ENCODE measurements around the gene TLCD2.
A peak's percentile ranks its signal among the peaks of the same experiment; 100 is the strongest.
"Not testable (repeated sequence)": the region's sequence is repeated elsewhere in the genome, so short reads cannot be mapped to it uniquely, and the experiment has no call there.

The TLCD2 gene

GRCh38 chr17:1735834-1736347 lies 25.7 kb upstream of the TLCD2 start:
- DNase-seq (ENCODE audit: low read depth, low spot score): no peak

- no peak for DNase-seq (ENCODE audit: low read depth, low spot score)
These were observed 25.2 kb upstream of the TLCD2 start for GRCh38 chr17:1735418-1735817.

GRCh38 chr17:1733759-1734158 lies 23.6 kb upstream of the TLCD2 start:
- no peak for DNase-seq (ENCODE audit: low read depth, low spot score)

DNA sequence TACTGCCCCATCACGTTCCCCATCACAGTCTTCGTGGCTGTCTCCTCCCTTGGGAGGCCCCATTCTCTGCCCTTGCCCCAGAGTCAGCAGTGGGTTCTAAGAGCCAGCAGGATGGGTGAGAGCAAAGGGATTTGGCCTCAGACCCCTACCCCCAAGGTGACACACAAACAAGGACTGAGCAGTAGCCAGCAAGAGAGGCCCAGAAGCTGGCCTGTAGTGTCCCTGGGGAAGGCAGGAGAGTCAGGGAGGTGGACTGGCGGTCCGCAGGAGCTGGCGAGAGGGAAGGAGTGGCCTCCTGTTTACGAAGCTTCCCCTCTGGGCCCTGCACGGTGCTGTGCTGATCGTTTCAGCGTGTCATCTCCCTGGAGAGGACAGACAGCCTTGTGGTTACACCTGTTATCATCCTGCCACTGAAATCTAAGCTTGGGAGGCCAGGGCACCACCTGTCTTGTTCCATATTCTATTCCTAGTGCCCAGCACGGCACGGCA lies 22.7 kb upstream of the TLCD2 start:
- no peak for DNase-seq (ENCODE audit: low read depth, low spot score)

- DNase-seq (ENCODE audit: low read depth, low spot score): no peak
These were observed 22.2 kb upstream of the TLCD2 start for GRCh38 chr17:1732241-1732832.

GRCh38 chr17:1731194-1731506 lies 21.0 kb upstream of the TLCD2 start:
- no peak for DNase-seq (ENCODE audit: low read depth, low spot score)

DNA sequence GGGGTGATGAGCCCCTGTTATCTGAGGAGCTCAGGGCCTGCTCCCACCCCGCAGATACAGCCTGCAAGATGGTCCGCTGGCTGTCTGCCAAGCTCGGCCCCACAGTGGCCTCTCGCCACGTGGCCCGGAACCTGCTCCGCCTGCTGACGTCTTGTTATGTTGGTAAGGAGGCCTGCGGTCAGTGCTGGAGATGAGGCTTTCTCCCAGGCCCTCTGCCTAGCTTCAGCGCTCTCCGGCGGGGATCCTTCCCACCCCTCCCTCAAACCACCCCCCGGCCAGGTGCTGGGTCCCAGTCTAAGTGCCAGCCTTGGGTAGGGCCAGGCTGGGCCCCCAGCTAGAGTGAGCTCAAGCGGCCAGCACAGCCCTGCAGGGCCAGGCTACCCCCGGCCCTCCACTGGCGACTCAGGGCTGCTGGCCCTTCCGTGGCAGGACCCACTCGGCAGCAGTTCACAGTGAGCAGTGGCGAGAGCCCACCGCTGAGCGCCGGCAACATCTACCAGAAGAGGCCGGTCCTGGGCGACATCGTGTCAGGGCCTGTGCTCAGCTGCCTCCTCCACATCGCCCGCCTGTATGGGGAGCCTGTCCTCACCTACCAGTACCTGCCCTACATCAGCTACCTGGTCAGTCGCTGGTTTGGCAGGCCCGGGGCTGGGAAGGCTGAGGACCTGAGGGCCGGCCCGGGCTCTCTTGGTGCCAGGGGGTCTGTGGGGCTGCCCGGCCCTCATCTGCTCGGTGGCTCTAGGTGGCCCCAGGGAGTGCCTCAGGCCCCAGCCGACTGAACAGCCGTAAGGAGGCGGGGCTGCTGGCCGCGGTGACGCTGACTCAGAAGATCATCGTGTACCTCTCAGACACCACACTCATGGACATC lies 20.4 kb upstream of the TLCD2 start:
- DNase-seq (ENCODE audit: low read depth, low spot score): peak; percentile 64

DNA sequence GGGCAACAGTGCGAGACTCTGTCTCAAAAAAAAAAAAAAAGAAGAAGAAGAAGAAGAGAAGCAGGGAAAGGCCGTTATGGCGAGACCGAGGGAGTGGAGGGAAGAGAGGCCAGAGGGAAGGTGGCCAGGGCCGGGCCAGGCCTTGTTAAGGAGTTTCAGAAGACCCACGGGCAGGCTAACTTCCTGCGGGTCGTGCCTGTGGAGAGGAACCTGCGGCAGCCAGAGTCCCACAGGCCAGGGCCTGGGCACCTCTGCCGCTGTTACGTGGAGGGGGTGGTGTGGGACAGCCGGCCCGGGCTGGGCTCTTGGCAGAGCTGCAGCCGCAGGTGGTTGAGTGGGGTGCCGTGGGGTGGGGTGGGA lies 19.8 kb upstream of the TLCD2 start:
- DNase-seq (ENCODE audit: low read depth, low spot score): no peak

DNA sequence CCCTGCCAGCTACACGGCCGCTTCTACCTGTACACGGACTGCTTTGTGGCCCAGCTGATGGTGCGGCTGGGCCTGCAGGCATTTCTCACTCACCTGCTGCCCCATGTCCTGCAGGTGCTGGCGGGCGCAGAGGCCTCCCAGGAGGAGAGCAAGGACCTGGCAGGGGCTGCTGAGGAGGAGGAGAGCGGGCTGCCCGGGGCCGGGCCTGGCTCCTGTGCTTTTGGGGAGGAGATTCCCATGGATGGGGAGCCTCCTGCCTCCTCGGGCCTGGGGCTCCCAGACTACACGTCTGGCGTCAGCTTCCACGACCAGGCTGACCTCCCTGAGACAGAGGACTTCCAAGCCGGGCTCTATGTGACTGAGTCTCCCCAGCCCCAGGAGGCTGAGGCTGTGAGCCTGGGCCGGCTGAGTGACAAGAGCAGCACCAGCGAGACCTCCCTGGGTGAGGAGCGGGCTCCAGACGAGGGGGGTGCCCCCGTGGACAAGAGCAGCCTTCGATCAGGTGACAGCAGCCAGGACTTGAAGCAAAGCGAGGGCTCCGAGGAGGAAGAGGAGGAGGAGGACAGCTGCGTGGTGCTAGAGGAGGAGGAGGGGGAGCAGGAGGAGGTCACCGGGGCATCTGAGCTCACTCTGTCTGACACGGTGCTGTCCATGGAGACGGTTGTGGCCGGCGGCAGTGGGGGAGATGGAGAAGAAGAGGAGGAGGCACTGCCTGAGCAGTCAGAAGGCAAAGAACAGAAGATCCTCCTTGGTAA lies 17.9 kb upstream of the TLCD2 start:
- DNase-seq (ENCODE audit: low read depth, low spot score): no peak

DNA sequence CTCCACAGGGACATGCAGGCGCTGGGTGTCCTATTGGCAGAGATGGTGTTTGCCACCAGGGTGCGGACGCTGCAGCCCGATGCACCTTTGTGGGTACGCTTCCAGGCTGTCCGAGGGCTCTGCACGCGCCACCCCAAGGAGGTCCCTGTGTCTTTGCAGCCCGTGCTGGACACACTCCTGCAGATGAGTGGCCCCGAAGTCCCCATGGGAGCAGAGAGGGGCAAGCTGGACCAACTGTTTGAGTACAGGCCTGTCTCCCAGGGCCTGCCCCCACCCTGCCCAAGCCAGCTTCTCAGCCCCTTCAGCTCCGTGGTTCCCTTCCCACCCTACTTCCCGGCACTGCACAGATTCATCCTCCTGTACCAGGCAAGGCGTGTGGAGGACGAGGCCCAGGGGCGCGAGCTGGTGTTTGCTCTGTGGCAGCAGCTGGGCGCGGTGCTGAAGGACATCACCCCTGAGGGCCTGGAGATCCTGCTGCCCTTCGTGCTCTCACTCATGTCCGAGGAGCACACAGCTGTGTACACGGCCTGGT lies 17.1 kb upstream of the TLCD2 start:
- no peak for DNase-seq (ENCODE audit: low read depth, low spot score)

DNA sequence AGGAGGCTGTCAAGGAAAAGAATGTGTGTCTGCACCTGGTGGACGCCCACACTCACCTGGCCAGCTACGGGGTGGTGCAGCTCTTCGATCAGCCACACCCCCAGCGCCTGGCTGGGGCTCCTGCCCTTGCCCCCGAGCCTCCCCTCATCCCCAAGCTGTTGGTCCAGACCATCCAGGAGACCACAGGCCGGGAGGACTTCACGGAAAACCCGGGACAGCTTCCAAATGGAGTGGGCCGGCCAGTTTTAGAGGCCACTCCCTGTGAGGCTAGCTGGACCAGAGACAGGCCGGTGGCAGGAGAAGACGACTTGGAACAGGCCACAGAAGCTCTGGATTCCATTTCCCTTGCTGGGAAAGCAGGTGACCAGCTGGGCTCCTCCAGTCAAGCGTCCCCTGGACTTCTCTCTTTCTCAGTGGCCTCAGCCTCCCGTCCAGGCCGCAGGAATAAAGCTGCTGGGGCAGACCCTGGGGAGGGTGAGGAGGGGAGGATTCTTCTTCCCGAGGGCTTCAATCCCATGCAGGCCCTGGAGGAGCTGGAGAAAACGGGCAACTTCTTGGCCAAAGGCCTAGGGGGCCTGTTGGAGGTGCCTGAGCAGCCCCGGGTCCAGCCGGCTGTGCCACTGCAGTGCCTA lies 16.6 kb upstream of the TLCD2 start:
- DNase-seq (ENCODE audit: low read depth, low spot score): no peak

DNA sequence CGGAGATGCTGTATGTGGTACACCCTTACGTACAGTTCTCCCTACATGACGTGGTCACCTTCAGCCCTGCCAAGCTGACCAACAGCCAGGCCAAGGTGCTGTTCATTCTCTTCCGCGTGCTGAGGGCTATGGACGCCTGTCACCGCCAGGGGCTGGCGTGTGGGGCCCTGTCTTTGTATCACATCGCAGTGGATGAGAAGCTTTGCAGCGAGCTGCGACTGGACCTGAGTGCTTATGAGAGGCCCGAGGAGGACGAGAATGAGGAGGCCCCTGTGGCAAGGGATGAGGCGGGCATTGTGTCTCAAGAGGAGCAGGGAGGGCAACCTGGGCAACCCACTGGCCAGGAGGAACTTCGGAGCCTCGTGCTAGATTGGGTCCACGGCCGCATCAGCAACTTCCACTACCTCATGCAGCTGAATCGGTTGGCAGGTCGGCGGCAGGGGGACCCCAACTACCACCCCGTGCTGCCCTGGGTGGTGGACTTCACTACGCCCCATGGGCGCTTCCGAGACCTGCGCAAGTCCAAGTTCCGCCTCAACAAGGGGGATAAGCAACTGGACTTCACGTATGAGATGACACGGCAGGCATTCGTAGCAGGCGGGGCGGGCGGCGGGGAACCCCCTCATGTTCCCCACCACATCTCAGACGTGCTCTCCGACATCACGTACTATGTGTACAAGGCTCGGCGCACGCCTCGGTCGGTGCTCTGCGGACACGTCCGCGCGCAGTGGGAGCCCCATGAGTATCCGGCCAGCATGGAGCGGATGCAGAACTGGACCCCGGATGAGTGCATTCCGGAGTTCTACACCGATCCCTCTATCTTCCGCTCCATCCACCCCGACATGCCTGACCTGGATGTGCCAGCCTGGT lies 15.7 kb upstream of the TLCD2 start:
- no peak for DNase-seq (ENCODE audit: low read depth, low spot score)

DNA sequence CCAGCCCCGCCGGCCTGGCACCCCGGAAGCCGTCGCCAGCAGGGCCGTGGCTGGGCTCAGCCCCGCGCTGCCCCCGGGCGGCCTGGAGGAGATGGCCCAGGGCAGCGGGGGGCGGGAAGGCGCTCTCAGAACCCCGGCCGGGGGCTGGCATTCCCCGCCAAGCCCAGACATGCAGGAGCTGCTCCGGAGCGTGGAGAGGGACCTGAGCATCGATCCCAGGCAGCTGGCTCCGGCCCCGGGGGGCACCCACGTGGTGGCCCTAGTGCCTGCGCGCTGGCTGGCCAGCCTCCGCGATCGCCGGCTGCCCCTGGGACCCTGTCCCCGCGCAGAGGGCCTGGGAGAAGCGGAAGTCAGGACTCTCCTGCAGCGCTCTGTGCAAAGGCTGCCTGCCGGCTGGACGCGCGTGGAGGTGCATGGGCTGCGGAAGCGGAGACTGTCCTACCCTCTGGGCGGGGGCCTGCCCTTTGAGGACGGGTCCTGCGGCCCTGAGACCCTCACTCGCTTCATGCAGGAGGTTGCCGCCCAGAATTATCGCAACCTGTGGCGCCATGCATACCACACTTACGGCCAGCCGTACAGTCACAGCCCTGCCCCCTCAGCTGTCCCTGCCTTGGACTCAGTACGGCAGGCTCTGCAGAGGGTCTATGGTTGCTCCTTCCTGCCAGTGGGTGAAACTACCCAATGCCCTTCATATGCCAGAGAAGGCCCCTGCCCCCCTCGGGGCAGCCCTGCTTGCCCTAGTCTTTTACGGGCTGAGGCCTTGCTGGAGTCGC lies 14.9 kb upstream of the TLCD2 start:
- DNase-seq (ENCODE audit: low read depth, low spot score): no peak

GRCh38 chr17:1724351-1724868 lies 14.2 kb upstream of the TLCD2 start, which contains the start of gene WDR81:
Gene WDR81, plus strand, starts transcription at chr17:1724704. Its CDS starts 256 bp downstream, at chr17:1724960.
- DNase-seq (ENCODE audit: low read depth, low spot score): peak; percentile 92

DNA sequence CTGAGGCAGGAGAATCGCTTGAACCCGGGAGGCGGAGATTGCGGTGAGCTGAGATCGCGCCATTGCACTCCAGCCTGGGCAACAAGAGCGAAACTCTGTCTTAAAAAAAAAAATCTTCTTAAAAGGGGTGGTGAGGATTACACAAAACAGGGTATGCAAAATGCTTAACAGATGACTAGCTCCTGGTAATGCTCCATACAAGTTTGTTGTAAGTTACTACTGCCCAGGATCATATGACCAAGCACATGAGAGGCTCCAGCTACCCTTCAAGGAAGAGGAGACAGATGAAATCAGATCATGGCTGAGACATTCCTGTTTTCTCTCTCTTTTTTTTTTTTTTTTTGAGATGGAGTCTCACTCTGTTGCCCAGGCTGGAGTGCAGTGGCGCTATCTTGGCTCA lies 11.8 kb upstream of the TLCD2 start:
- DNase-seq (ENCODE audit: low read depth, low spot score): not testable (repeated sequence)

DNA sequence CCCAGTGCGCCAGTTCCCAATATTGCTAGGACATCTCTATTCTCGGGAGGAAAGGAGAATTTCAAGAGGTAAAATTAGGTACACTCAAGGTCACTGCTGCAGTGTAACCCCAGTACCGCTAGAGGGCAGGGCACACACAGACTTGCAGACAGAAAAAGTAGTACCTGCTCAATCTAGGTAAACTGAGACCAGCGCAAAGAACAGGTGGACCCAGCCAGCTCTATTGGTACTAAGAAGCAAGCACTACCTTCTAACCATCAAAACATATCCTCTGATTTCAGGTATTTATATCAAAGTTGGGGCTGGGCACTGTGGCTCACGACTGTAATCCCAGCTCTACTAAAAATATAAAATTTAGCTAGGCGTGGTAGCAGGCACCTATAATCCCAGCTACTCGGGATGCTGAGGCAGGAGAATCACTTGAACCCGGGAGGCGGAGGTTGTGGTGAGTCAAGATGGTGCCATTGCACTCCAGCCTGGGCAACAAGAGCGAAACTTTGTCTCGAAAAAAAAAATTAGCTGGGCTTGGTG lies 10.7 kb upstream of the TLCD2 start:
- peak; percentile 65 for DNase-seq (ENCODE audit: low read depth, low spot score)

- no peak for DNase-seq (ENCODE audit: low read depth, low spot score)
These were observed 8.4 kb upstream of the TLCD2 start for GRCh38 chr17:1718362-1719165.

- DNase-seq (ENCODE audit: low read depth, low spot score): peak; percentile 98
These were observed 6.9 kb upstream of the TLCD2 start for GRCh38 chr17:1716912-1717695.
